H1 (cell line): ENCODE results near the gene TBCD.

ENCODE experiments used
- BCL11A ChIP-seq, 2 experiments: IDR thresholded peaks; one replicate each; pipeline ENCODE4 v1.6.1; 2011; ENCODE audit warnings: low read depth in 2 of 2, low read length in 2 of 2, mild to moderate bottlenecking in 2 of 2
- CHD1 ChIP-seq: IDR thresholded peaks from 2 replicates; pipeline ENCODE4 v1.6.1; 2012; ENCODE audit warnings: low read depth, low read length, improper control_type of control experiment
- EP300 ChIP-seq, 2 experiments: IDR thresholded peaks; 1 replicate in 1 of 2; 2 replicates in 1 of 2; pipeline ENCODE4 v1.6.1; 2011 to 2012; ENCODE audit warnings: low read depth in 2 of 2, low read length in 2 of 2, mild to moderate bottlenecking in 2 of 2, borderline replicate concordance in 1 of 2, inconsistent platforms in 1 of 2, moderate library complexity in 1 of 2
- EZH2 ChIP-seq: fragments of 200-600 bp; sonication (generic); IDR thresholded peaks from 2 replicates; pipeline ENCODE4 v1.7.1; 2012; ENCODE audit warnings: low read depth, mild to moderate bottlenecking, moderate library complexity, low read length, inconsistent platforms; ENCODE audit not compliant: severe bottlenecking
- GABPA ChIP-seq: IDR thresholded peaks from 2 replicates; pipeline ENCODE4 v1.6.1; 2011; ENCODE audit warnings: mild to moderate bottlenecking, low read length, moderate library complexity, borderline replicate concordance; ENCODE audit not compliant: insufficient read depth
- NRF1 ChIP-seq: IDR thresholded peaks from 2 replicates; pipeline ENCODE4 v1.6.1; 2011; ENCODE audit warnings: mild to moderate bottlenecking, low read depth, low read length, improper control_type of control experiment
- PHF8 ChIP-seq: fragments of 200-600 bp; sonication (generic); conservative IDR thresholded peaks from 2 replicates; pipeline ENCODE4 v1.7.1; 2012; ENCODE audit warnings: low read depth, mild to moderate bottlenecking, inconsistent platforms, low read length, moderate library complexity
- POLR2A ChIP-seq, 2 experiments: IDR thresholded peaks; 1 replicate in 1 of 2; 2 replicates in 1 of 2; pipeline ENCODE4 v1.6.1; 2011; ENCODE audit warnings: low read depth in 2 of 2, low read length in 2 of 2, mild to moderate bottlenecking in 2 of 2; ENCODE audit errors: control extremely low read depth in 1 of 2
- POLR2AphosphoS5 ChIP-seq: IDR thresholded peaks from 2 replicates; pipeline ENCODE4 v1.6.1; 2011; ENCODE audit warnings: low read depth, low read length
- RFX5 ChIP-seq: IDR thresholded peaks from 2 replicates; pipeline ENCODE4 v1.6.1; 2011; ENCODE audit warnings: low read depth, low read length, improper control_type of control experiment, borderline replicate concordance
- SUZ12 ChIP-seq: fragments of 200-600 bp; sonication (generic); IDR thresholded peaks from 2 replicates; pipeline ENCODE4 v1.6.1; 2012; ENCODE audit warnings: mild to moderate bottlenecking, inconsistent platforms, low read length, moderate library complexity, mixed read lengths
- TAF1 ChIP-seq: IDR thresholded peaks from 2 replicates; pipeline ENCODE4 v1.6.1; 2011; ENCODE audit warnings: mild to moderate bottlenecking, low read depth, low read length
- YY1 ChIP-seq: IDR thresholded peaks from 2 replicates; pipeline ENCODE4 v1.6.1; 2011; ENCODE audit warnings: low read depth, mild to moderate bottlenecking, low read length
- TF ChIP-seq, protein P1 (sequence below), 3 experiments: IDR thresholded peaks; 1 replicate in 2 of 3; 2 replicates in 1 of 3; pipeline versions ENCODE4 v1.5.1 to v1.6.1; 2011; ENCODE audit warnings: low read length in 3 of 3, mild to moderate bottlenecking in 3 of 3, inconsistent platforms in 2 of 3, low read depth in 1 of 3, moderate library complexity in 1 of 3; ENCODE audit not compliant: insufficient read depth in 1 of 3; ENCODE audit errors: control extremely low read depth in 1 of 3

DNA sequence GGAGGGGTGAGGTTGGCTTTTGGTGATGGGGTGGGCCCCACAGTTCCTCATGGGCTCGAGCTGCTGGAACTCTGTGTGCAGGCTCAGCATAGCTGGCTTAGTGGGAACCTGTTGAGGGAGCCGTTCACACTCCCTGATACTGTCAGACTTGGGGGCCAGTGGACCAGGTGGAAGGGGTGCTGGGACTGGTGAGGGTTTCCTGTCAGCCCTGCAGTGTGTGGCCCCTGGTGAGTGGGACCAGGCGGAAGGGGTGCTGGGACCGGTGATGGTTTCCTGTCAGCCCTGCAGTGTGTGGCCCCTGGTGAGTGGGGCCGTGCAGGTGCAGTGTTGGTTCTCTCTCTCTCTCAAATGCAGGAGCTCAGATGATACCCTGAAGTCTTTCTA is 133.1 kb downstream of the TBCD start:
- no peak for TF ChIP-seq CHD1
- no peak for TF ChIP-seq SUZ12
- TF ChIP-seq EZH2, result no peak
- TF ChIP-seq, protein P1, sequence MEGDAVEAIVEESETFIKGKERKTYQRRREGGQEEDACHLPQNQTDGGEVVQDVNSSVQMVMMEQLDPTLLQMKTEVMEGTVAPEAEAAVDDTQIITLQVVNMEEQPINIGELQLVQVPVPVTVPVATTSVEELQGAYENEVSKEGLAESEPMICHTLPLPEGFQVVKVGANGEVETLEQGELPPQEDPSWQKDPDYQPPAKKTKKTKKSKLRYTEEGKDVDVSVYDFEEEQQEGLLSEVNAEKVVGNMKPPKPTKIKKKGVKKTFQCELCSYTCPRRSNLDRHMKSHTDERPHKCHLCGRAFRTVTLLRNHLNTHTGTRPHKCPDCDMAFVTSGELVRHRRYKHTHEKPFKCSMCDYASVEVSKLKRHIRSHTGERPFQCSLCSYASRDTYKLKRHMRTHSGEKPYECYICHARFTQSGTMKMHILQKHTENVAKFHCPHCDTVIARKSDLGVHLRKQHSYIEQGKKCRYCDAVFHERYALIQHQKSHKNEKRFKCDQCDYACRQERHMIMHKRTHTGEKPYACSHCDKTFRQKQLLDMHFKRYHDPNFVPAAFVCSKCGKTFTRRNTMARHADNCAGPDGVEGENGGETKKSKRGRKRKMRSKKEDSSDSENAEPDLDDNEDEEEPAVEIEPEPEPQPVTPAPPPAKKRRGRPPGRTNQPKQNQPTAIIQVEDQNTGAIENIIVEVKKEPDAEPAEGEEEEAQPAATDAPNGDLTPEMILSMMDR (IDR thresholded peaks at IDR 0.05; ENCODE audit: control extremely low read depth in 1 of 3, insufficient read depth in 1 of 3, low read depth in 1 of 3, low read length in 3 of 3), result no peak
- TF ChIP-seq BCL11A (IDR thresholded peaks at IDR 0.05; ENCODE audit: low read depth in 2 of 2, low read length in 2 of 2), result no peak
- TF ChIP-seq POLR2AphosphoS5, result no peak
- TF ChIP-seq NRF1, result no peak
- TF ChIP-seq RFX5, result no peak
- no peak for TF ChIP-seq GABPA
- TF ChIP-seq TAF1, result no peak
- TF ChIP-seq POLR2A (IDR thresholded peaks at IDR 0.05; ENCODE audit: control extremely low read depth in 1 of 2, low read depth in 2 of 2, low read length in 2 of 2), result no peak
- no peak for TF ChIP-seq EP300 (IDR thresholded peaks at IDR 0.05; ENCODE audit: borderline replicate concordance in 1 of 2, low read depth in 2 of 2, low read length in 2 of 2)
- no peak for TF ChIP-seq PHF8
- TF ChIP-seq YY1, result no peak
